ENCODE results near the gene AP3S2. TPM values are rescaled to one million over a fixed set of nuclear protein-coding genes. Genes with fewer than 3 reads are reported as not detected.

Gene AP3S2
- total RNA-seq, 1 donor from 2014 or later = 39.5 TPM

GRCh38 chr15:89825271-89825940, 68.4 kb downstream of the AP3S2 start:
- Histone ChIP-seq H3K9me3 (no peaks in the 10 kb centered on the region), H3K27me3 (no peaks in the 10 kb centered on the region), H3K27ac (no peak overlapping the region), H3K36me3 (no peaks in the 10 kb centered on the region), H3K4me3 (no peak overlapping the region), H3K4me1 (peaks cover 21% of the 10 kb centered on the region)
- DNase-seq (ENCODE audit: extremely low spot score in 2 of 2) = no peak
- TF ChIP-seq POLR2AphosphoS5 (IDR thresholded peaks at IDR 0.05; ENCODE audit: insufficient read depth in 1 of 2, low read depth in 1 of 2) = no peak
- TF ChIP-seq POLR2A (IDR thresholded peaks at IDR 0.05) = no peak
- no peak for TF ChIP-seq CTCF (IDR thresholded peaks at IDR 0.05)
- intact Hi-C loops (cut with DNase I) = no loop called here

GRCh38 chr15:89824607-89824867, 69.3 kb downstream of the AP3S2 start:
- intact Hi-C loops (cut with DNase I) = no loop called here
- Histone ChIP-seq H3K36me3 (no peaks in the 10 kb centered on the region), H3K9me3 (no peaks in the 10 kb centered on the region), H3K27ac (no peak overlapping the region), H3K4me3 (no peak overlapping the region), H3K4me1 (peaks cover 21% of the 10 kb centered on the region), H3K27me3 (no peaks in the 10 kb centered on the region)
- TF ChIP-seq POLR2AphosphoS5 (IDR thresholded peaks at IDR 0.05; ENCODE audit: insufficient read depth in 1 of 2, low read depth in 1 of 2) (no peak), CTCF (IDR thresholded peaks at IDR 0.05) (no peak), POLR2A (IDR thresholded peaks at IDR 0.05) (no peak)
- DNase-seq (ENCODE audit: extremely low spot score in 2 of 2) = no peak

- H3K27ac ChIP-seq = peak overlapping the region; percentile 49
- TF ChIP-seq POLR2A (IDR thresholded peaks at IDR 0.05) (no peak), CTCF (IDR thresholded peaks at IDR 0.05) (no peak), POLR2AphosphoS5 (IDR thresholded peaks at IDR 0.05; ENCODE audit: insufficient read depth in 1 of 2, low read depth in 1 of 2) (no peak)
- no peak for DNase-seq (ENCODE audit: extremely low spot score in 2 of 2)
These were observed 69.8 kb downstream of the AP3S2 start for GRCh38 chr15:89823836-89824606.

GRCh38 chr15:89822951-89823711, 70.7 kb downstream of the AP3S2 start:
- peak overlapping the region; percentile 49 for H3K27ac ChIP-seq
- no peak overlapping the region for H3K4me3 ChIP-seq
- DNase-seq (ENCODE audit: extremely low spot score in 2 of 2) = no peak
- H3K9me3 ChIP-seq = no peaks in the 10 kb centered on the region
- no peaks in the 10 kb centered on the region for H3K27me3 ChIP-seq
- intact Hi-C loops (cut with DNase I) = no loop called here
- H3K4me1 ChIP-seq = peaks cover 9% of the 10 kb centered on the region
- H3K36me3 ChIP-seq = no peaks in the 10 kb centered on the region
- TF ChIP-seq POLR2A (IDR thresholded peaks at IDR 0.05) (no peak), CTCF (IDR thresholded peaks at IDR 0.05) (no peak), POLR2AphosphoS5 (IDR thresholded peaks at IDR 0.05; ENCODE audit: insufficient read depth in 1 of 2, low read depth in 1 of 2) (peak in 1 of 2 donors; percentile 27)

More at GRCh38 chr15:89823836-89824606, 69.8 kb downstream of the AP3S2 start:
- H3K9me3 ChIP-seq = no peaks in the 10 kb centered on the region
- no peak overlapping the region for H3K4me3 ChIP-seq
- no peaks in the 10 kb centered on the region for H3K36me3 ChIP-seq
- intact Hi-C loops (cut with DNase I) = no loop called here
- no peaks in the 10 kb centered on the region for H3K27me3 ChIP-seq
- H3K4me1 ChIP-seq = peaks cover 18% of the 10 kb centered on the region

Data from vagina (tissue), 2 donors.